Glutamatergic neuron (in vitro differentiated cells): ENCODE measurements around the gene PRR33. TPM values are rescaled to one million over a fixed set of nuclear protein-coding genes. Genes with fewer than 3 reads are reported as not detected.

Experiments
- DNase-seq: peaks from one replicate; pipeline ENCODE4 v3.0.0; 2022
- H3K27ac Mint-ChIP-seq: one replicate; pipeline ENCODE4 v1.8.0; 2020; ENCODE audit warnings: mild to moderate bottlenecking, mixed read lengths, inconsistent platforms; ENCODE audit not compliant: unreplicated experiment
- H3K27me3 Mint-ChIP-seq: one replicate; pipeline ENCODE4 v1.8.0; 2020; ENCODE audit warnings: mild to moderate bottlenecking, moderate library complexity, mixed read lengths, inconsistent platforms; ENCODE audit not compliant: unreplicated experiment
- H3K36me3 Mint-ChIP-seq: one replicate; pipeline ENCODE4 v1.8.0; 2020; ENCODE audit warnings: mild to moderate bottlenecking, mixed read lengths, inconsistent platforms; ENCODE audit not compliant: unreplicated experiment
- H3K4me1 Mint-ChIP-seq: one replicate; pipeline ENCODE4 v1.8.0; 2020; ENCODE audit warnings: mild to moderate bottlenecking, low read depth, mixed read lengths, inconsistent platforms; ENCODE audit not compliant: unreplicated experiment
- H3K4me3 Mint-ChIP-seq: one replicate; pipeline ENCODE4 v1.8.0; 2020; ENCODE audit warnings: mild to moderate bottlenecking, mixed read lengths, inconsistent platforms; ENCODE audit not compliant: unreplicated experiment
- H3K9me3 Mint-ChIP-seq: one replicate; pipeline ENCODE4 v1.8.0; 2020; ENCODE audit warnings: mild to moderate bottlenecking, moderate library complexity, mixed read lengths, inconsistent platforms; ENCODE audit not compliant: unreplicated experiment
- CTCF ChIP-seq: fragments of 200-600 bp; sonication (generic); IDR thresholded peaks from one replicate; pipeline ENCODE4 v1.5.0; 2021; ENCODE audit not compliant: partially characterized antibody, unreplicated experiment
- total RNA-seq: library from RNA; stranded (reverse); fragmentation: NEBNext Ultra II Directional; extraction: Animal tissue kit (Norgen Biotek cat#: 25700); gene quantifications from one replicate; pipeline ENCODE4 v1.2.1, GENCODE V29; 2021; ENCODE audit not compliant: unreplicated experiment

The PRR33 gene
- total RNA-seq, 1 donor from 2014 or later: not detected

GRCh38 chr11:1924181-1924580 lies 32.5 kb upstream of the PRR33 start:
- Mint-ChIP-seq H3K27ac (no peak overlapping the region), H3K4me3 (no peak overlapping the region), H3K27me3 (peaks cover 2% of the 10 kb centered on the region), H3K9me3 (peaks cover 5% of the 10 kb centered on the region), H3K4me1 (no peaks in the 10 kb centered on the region), H3K36me3 (no peaks in the 10 kb centered on the region)
- peak; percentile 2 for DNase-seq
- TF ChIP-seq CTCF: no peak

- H3K4me1 Mint-ChIP-seq: no peaks in the 10 kb centered on the region
- TF ChIP-seq CTCF: no peak
- no peak overlapping the region for H3K4me3 Mint-ChIP-seq
- no peak overlapping the region for H3K27ac Mint-ChIP-seq
- DNase-seq: no peak
- H3K36me3 Mint-ChIP-seq: no peaks in the 10 kb centered on the region
- H3K9me3 Mint-ChIP-seq: peaks cover 5% of the 10 kb centered on the region
- peaks cover 2% of the 10 kb centered on the region for H3K27me3 Mint-ChIP-seq
Observed at GRCh38 chr11:1923201-1923956, 31.7 kb upstream of the PRR33 start.

- peaks cover 5% of the 10 kb centered on the region for H3K9me3 Mint-ChIP-seq
- TF ChIP-seq CTCF: no peak
- no peak overlapping the region for H3K4me3 Mint-ChIP-seq
- H3K27me3 Mint-ChIP-seq: peaks cover 2% of the 10 kb centered on the region
- no peak for DNase-seq
- H3K4me1 Mint-ChIP-seq: no peaks in the 10 kb centered on the region
- H3K36me3 Mint-ChIP-seq: no peaks in the 10 kb centered on the region
- no peak overlapping the region for H3K27ac Mint-ChIP-seq
Observed at GRCh38 chr11:1922481-1923081, 30.9 kb upstream of the PRR33 start.

- TF ChIP-seq CTCF: no peak
- no peak for DNase-seq
- Mint-ChIP-seq H3K9me3 (peaks cover 5% of the 10 kb centered on the region), H3K27ac (no peak overlapping the region), H3K4me1 (no peaks in the 10 kb centered on the region), H3K4me3 (no peak overlapping the region), H3K27me3 (peaks cover 2% of the 10 kb centered on the region), H3K36me3 (no peaks in the 10 kb centered on the region)
Observed at GRCh38 chr11:1921574-1922141, 30.0 kb upstream of the PRR33 start.
